ENCODE measurements around the gene ZNF217.
"Not testable (repeated sequence)": the region's sequence is repeated elsewhere in the genome, so short reads cannot be mapped to it uniquely, and the experiment has no call there.

ZNF217 gene

DNA sequence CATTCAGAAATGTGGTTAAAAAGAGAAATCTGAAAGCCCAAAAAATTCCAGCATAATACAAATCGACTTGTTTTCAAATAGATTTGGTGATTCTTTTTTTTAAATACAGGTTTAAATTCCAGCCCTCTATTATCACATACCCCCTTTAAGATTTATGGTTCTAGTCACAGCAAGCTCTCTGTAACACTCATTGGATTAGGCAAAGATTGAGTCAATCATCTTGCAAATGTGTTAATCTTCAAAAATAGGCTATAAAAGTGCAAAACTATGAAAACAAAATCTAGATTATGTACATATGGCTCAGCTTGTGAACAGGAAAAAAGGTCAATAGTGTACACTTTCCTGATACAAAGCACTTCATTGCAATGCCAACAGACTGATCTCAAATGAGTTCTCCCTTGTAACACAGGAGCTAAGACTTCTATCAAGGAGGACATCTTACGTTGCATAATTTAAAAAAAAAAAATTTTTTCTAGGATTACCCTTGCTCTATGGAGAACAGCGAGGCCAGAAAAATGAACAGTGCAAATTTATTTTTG lies 26.2 kb downstream of the ZNF217 start:
- DNase-seq (ENCODE audit: low read depth): no peak

DNA sequence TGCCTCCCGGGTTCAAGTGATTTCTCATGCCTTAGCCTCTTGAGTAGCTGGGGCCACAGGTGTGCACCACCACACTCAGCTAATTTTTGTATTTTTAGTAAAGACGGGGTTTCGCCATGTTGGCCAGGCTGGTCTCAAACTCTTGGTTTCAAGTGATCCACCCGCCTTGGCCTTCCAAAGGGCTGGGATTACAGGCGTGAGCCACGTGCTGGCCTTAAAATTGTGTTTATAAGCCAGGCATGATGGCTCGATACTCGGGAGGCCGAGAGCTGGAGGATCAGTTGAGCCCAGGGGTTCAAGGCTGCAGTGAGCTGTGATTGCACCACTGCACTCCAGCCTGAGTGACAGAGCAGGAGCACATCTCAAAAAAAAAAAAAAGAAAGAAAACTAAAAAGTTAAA lies 27.0 kb downstream of the ZNF217 start:
- DNase-seq (ENCODE audit: low read depth): not testable (repeated sequence)

DNA sequence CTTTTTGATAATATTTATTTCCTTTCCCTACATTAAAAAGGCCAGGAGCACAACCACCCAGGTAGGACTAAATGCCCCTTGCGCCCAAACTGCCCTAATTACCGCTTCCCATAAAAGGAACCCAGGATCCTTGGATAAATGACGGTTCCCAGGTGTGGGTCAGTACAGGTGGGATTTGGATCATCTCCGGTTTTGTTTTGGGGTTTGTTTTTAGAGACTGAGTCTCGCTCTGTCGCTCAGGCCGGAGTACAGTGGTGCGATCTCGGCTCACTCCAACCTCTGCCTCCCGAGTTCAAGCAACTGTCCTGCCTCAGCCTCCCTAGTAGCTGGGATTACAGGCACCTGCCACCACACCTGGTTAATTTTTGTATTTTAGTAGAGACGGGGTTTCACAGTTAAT lies 28.4 kb downstream of the ZNF217 start:
- no peak for DNase-seq (ENCODE audit: low read depth)

DNA sequence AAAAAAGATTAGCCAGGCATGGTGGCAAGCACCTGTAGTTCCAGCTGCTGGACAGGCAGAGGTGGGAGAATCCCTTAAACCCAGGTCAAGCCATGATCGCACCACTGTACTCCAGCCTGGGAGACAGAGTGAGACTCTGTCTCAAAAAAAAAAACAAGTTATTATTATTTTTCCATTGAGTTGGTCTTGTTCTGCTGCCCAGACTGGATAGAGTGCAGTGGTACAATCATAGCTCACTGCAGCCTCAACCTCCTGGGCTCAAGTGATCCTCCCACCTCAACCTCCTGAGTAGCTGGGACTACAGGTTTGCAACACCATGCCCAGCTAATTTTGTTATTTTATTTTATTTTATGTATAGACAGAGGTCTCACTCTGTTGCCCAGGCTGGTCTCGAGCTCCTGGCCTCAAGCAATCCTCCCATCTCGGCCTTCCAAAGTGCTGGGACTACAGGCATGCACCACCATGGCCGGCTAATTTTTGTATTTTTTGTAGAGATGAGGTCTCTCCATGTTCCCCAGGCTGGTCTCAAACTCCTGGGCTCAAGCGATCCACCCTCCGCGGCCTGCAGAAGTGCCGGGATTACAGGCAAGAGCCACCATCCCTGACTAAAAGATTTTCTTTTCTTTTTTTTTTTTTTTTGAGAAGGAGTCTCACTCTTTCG lies 31.4 kb downstream of the ZNF217 start:
- DNase-seq (ENCODE audit: low read depth): not testable (repeated sequence)

DNA sequence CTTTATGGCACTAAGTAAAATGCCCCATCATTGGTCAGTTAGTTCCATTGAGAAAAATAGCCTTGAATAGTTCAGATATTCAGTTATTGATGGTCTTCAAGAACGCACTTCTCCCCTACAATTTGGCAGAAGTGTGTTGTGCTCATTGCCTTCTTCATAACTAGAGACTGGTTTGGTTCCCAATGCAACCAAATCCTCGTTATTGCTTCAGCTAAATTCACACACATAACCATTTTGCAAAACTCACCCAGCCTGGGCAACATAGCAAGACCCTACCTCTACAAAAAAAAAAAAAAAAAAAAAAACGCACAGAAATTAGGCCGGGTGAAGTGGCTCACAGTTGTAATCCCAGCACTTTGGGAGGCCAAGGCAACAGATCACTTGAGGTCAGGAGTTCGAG lies 32.1 kb downstream of the ZNF217 start:
- no peak for DNase-seq (ENCODE audit: low read depth)

DNA sequence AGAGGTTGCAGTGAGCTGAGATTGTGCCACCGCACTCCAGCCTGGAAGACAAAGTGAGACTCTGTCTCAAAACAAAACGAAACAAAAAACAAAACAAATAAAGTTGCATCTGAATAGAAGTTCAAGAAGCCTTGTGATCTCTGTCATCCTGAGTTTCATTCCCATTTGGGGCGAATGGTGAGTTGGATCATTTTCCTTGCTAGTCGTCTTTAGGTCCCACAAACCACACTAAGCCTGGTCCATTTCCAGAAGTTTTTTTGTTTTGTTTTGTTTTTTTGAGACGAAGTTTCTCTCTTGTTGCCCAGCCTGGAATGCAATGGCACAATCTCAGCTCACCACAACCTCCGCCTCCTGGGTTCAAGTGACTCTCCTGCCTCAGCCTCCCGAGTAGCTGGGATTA lies 33.8 kb downstream of the ZNF217 start:
- no peak for DNase-seq (ENCODE audit: low read depth)

DNA sequence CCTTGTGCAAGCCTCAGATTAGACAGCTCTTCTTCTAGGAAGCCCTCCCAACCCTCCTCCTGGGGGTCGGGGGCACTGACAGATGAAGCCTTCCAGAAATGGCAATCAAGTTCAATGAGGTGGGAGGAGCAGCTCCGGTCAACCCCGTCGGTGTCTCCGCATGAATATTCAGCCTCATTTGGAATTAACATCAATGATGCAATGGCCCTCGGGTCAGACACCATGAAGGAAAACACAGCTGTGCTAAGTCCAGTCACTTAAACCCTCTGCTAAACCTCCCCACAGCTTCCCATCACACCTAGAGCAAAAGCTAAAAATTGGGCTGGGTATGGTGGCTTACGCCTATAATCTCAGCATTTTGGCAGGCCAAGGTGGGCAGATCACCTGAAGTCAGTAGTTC lies 36.5 kb downstream of the ZNF217 start:
- no peak for DNase-seq (ENCODE audit: low read depth)

DNA sequence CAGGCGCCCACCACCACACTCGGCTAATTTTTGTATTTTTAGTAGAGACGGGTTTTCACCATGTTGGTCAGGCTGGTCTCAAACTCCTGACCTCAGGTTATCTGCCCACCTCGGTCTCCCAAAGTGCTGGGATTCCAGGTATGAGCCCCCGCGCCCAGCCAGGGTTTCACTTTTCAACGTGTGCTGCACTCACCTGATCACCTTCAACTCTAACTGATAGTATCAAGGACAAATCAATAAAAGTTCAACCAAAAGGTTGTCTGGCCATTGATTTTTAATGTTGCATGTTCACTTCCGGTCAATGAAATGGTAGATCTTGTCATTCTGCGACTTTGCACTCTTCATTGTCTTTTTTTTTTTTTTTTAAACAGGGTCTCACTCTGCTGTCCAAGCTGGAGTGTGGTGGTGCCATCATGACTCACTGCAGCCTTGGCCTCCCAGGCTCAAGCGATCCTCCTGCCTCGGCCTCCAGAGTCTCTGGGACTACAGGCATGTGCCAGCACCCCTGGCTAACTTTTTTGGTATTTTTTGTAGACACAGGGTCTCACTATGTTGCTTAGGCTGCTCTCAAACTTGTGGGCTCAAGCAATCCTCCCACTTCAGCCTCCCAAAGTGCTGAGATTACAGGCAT lies 37.3 kb downstream of the ZNF217 start:
- no peak for DNase-seq (ENCODE audit: low read depth)

DNA sequence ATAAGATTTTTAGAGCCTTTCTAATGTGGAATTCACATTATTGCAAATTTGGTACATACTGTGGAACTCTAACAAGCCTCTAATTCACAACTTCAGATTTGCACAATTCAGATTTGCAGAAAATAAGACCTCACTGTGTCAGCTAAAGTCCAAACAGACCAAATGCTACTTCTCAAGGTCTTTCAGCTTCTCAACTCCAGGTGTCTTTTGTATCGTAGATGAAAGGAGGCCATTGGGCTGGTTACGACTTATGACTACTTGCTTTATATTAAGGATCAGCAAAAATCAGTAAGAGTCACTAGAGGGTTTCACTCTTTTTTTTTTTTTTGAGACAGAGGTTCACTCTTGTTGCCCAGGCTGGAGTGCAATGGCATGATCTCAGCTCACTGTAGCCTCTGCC lies 37.8 kb downstream of the ZNF217 start:
- no peak for DNase-seq (ENCODE audit: low read depth)

DNA sequence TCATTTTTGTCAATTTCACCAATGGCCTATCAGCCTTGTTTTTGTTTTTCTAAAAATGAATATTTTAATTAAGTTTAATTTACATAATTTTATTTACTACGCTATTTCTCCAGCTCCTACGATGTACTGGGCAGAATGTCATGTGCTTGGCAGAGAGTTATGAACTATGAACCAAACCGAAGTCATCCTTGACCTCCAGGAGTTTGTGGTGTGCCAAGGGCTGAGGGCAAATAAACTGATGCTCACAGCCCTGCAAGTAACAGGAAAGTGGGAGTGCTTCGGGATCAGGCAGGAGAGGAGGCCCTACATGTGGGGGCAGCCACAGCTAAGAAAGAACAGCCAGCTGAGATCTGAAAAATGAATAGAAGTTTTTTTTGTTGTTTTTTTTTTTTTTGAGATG lies 38.6 kb downstream of the ZNF217 start:
- no peak for DNase-seq (ENCODE audit: low read depth)

DNA sequence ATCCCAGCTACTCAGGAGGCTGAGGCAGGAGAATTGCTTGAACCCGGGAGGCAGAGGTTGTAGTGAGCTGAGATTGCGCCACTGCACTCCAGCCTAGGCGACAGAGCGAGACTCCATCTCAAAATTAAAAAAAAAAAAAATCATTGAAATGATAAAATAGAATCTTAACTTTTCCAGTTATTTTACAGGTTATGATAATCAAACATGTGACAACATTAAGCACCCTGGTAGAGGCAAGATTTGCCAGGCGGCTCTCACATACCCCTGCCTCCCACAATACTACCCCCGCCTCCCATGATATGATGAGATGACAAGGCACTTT lies 41.1 kb downstream of the ZNF217 start:
- not testable (repeated sequence) for DNase-seq (ENCODE audit: low read depth)

DNA sequence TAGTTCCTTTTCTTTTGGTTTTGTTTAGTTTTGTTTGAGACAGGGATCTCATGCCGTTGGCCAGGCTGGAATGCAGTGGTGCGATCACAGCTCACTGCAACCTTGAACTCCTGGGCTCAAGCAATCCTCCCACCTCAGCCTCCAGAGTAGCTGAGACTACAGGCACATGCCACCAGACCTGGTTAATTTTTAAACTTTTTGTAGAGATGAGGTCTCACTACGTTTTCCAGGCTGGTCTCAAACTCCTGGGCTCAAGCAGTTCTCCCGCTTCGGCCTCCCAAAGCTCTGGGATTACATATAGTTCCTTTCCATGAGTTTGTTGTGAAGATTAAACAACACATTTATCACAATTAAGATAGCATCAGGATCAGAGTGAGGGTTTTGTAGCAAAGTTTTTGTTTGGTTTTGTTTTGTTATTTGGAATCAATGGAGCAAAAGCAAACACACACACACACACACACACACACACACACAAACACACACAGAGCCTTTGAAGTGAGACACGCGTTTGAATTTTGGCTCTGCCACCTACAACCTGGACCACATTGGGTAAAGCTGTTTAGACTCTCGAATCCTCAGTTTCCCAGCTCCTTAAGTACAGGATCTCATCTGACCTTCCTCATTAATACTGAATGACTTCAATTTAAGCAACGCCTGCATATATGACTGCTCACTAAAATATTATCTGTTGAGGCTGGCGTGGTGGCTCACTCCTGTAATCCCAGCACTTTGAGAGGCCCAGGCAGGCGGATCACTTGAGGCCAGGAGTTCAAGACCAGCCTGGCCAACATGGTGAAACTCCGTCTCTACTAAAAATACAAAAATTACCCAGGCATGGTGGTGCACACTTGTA lies 41.7 kb downstream of the ZNF217 start:
- DNase-seq (ENCODE audit: low read depth): not testable (repeated sequence)

DNA sequence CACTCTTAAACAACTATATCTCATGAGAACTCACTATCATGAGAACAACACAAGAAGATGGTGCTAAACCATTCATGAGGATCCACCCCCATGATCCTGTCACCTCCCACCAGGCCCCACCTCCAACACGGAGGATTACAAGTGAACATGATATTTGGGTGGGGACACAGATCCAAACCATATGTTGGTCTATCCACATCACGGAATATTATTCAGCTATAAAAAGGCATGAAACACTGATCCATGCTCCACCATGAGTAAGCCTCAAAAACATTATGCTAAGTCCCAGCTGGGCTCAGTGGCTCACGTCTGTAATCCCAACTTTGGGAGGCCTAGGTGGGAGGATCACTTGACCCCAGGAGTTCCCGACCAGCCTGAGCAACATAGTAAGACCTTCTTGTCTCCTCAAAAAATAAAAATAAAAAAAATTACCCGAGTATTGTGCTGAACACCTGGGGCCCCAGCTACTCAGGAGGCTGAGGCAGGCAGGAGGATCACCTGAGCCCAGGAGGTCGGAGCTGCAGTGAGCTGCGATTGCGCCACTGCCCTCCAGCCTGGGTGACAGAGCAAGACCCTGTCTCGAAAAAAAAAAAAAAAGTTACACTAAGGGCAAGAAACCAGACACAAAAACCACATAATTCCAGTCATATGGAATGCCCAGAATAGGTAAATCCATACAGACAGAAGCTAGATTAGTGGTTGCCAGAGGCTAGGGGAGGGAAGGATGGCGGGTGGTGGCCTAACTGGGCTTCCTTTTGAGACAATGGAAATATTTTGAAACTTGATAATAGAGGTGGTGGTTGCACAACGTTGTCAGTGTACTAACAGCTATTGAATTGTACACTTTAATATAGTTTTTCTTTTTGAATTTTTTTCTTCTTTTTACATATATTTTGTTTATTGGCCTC lies 43.1 kb downstream of the ZNF217 start:
- DNase-seq (ENCODE audit: low read depth): no peak

DNA sequence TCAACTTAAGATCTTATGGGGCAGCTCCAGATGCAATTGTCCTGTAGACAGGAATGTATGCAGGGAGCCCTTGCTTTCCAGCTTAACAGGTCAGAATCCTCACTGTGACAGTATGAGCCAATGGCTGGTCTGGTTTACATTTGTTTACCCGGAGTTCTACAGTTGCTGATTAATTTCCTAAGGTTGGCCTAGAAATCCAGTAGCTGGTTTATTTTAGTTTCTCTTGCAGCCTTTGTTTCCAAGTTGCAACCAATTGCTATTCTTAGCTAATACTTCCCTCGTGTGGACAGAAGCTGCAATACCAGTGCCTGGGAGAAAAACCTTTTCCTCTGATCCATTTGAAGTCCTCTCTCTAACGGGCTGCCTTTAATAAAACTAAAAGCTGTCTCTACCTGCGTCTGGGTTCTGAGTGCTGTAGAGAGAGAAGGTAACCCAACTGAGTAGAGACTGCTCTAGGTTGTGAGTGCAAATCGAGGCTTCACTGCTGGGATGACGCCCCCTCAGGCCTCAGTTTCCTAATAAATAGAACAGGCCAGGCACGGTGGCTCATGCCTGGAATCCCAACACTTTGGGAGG lies 45.9 kb downstream of the ZNF217 start:
- no peak for DNase-seq (ENCODE audit: low read depth)

DNA sequence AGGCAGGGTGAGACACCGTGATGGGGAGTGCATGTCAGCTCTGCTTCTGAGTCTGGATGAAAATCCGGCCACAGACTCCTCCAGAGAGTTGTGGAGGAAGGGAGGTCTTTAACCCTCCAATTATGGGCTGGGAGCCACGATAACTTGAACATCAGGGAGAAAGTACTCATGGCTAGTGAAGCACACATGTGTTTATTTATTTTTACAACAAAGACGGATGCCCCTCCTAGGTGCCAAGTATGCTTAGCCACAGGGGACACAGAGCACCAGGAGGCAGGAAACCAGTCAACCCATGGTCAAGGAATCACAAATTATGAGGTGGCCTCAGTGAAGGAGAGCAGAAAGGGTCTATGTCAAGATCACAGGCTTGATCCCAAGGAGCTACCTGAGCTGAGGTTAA lies 54.1 kb downstream of the ZNF217 start:
- no peak for DNase-seq (ENCODE audit: low read depth)

DNA sequence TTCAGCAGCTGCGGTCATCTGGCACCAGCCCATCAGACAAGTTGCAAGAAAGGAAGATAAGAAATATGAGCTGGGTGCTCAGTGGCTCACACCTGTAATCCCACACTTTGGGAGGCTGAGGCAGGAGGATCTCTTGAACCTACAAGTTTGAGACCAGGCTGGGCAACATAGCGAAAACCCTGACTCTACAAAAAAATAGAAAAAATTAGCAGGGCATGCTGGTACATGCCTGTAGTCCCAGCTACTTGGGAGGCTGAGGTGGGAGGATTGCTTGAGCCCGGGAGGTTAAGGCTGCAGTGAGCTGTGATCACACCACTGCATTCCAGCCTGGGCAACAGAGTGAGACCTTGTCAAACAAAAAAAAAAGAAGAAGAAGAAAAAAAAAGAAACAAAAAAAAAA lies 57.3 kb downstream of the ZNF217 start:
- DNase-seq (ENCODE audit: low read depth): not testable (repeated sequence)

DNA sequence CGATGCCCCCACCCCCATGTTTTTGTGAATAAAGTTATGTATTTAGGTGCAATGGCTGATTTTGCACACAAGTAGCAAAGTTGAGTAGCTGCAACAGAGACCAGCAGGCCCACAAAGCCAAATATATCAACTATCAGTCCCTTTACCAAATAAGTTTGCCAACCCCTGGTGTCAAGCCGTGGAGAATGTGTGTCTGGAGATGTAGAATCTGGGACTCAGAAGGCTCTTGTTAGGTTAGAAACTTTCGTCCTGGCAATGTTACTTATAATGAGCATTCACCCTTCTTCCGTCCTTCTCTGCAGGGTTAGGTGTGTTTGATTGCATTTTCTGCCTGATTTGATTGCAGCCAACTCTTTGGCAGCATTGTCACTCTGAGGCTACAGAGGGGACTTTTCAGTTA lies 57.8 kb downstream of the ZNF217 start:
- no peak for DNase-seq (ENCODE audit: low read depth)

DNA sequence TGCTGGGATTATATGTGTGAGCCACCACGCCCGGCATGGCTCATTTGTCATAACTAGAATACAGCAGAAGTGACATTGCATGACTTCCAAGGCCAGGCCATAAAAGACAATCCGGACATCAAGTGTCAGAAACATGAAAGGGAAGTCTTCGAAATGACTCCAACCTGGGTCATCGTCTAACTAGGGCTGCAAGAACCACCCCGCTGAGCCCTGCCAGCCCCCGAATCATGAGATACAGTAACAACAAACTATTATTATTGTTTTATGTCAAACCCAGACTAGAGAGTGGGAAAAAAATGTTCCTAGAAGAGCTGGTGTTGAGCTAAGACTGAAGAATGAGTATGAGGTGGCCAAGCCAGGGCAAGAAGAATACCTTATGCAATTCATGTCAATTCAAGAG lies 59.6 kb downstream of the ZNF217 start:
- no peak for DNase-seq (ENCODE audit: low read depth)

DNA sequence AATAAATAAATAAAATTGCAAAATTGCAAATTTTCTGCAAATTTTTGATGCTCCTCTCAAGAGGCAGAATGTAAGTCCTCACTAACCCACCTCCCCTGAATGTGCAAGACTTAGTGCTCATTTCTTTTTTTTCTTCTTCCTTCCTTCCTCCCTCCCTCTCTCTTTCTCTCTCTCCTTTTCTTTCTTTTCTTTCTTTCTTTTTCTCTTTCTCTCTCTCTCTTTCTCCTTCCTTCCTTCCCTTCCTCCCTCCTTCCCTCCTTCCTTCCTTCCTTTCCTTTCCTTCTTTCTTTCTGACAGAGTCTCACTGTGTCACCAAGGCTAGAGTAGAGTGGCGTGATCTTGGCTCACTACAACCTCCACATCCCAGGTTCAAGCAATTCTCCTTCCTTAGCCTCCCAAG lies 60.1 kb downstream of the ZNF217 start:
- no peak for DNase-seq (ENCODE audit: low read depth)

DNA sequence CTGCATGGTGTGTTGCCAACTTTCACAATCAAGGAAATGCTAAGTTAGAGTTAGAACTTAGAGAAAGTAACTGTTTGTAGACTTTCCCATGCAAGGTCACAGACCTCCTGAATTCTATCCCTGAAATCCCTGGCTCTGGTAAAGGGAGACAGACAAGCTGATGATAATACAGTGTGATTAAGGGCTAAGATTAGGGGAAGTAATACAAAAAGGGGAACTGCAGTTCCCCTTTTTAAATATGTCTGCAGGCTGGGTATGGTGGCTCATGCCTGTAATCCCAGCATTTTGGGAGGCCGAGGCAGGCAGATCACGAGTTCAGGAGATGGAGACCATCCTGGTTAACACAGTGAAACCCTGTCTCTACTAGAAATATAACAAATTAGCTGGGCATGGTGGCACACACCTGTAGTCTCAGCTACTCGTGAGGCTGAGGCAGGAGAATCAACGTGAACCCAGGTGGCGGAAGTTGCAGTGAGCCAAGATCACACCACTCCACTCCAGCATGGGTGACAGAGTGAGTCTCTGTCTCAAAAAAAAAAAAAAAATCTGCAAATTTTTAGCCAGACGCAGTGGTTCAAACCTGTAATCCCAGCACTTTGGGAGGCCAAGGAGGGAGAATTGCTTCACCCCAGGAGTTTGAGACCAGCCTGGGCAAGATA lies 60.9 kb downstream of the ZNF217 start:
- not testable (repeated sequence) for DNase-seq (ENCODE audit: low read depth)

DNA sequence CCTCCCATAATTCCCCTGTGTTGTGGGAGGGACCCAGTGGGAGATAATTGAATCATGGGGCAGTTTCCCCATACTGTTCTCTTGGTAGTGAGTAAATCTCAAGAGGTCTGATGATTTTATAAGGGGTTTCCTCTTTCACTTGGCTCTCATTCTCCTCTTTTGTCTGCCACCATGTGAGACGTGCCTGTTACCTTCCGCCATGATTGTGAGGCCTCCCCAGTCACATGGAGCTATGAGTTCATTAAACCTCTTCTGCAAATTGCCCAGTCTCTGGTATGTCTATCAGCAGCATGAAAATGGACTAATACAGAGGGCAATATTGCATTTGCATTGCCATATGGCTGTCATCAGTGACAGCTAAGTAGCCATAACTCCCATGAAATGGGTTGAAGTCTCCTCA lies 63.2 kb downstream of the ZNF217 start:
- no peak for DNase-seq (ENCODE audit: low read depth)

Data from T follicular helper cell (primary cell).